Stromal cell of bone marrow (primary cell): ENCODE data around the gene DMRTC2.

Experiments
- DNase-seq: peaks from one replicate; pipeline ENCODE4 v3.0.0-alpha.2; 2012; ENCODE audit warnings: low read depth

DMRTC2 gene

GRCh38 chr19:41845001-41845050 lies at the start of gene DMRTC2:
Gene DMRTC2, plus strand, starts transcription at chr19:41845042. Its CDS starts 2,387 bp downstream, at chr19:41847429.
- DNase-seq = no peak

- DNase-seq = no peak
Measured at GRCh38 chr19:41796362-41796761, 48.5 kb upstream of the DMRTC2 start, which contains the start of gene CEACAM3. Gene CEACAM3, plus strand, starts transcription at chr19:41796587. Its CDS starts 91 bp downstream, at chr19:41796678.

- DNase-seq = no peak
Measured at GRCh38 chr19:41796901-41797300, 47.9 kb upstream of the DMRTC2 start.

GRCh38 chr19:41799444-41800000 lies 45.3 kb upstream of the DMRTC2 start:
- no peak for DNase-seq

- DNase-seq = no peak
Measured at GRCh38 chr19:41801031-41801430, 43.8 kb upstream of the DMRTC2 start.

- DNase-seq = no peak
Measured at GRCh38 chr19:41801792-41802211, 43.0 kb upstream of the DMRTC2 start.

GRCh38 chr19:41802770-41803169 lies 42.1 kb upstream of the DMRTC2 start:
- no peak for DNase-seq

GRCh38 chr19:41804336-41804735 lies 40.5 kb upstream of the DMRTC2 start:
- no peak for DNase-seq

- no peak for DNase-seq
Measured at GRCh38 chr19:41807176-41807575, 37.7 kb upstream of the DMRTC2 start.

GRCh38 chr19:41808663-41809566 lies 35.9 kb upstream of the DMRTC2 start:
- DNase-seq = no peak

GRCh38 chr19:41810301-41810700 lies 34.5 kb upstream of the DMRTC2 start:
- no peak for DNase-seq

GRCh38 chr19:41811036-41811435 lies 33.8 kb upstream of the DMRTC2 start:
- DNase-seq = no peak

- no peak for DNase-seq
Measured at GRCh38 chr19:41811981-41812380, 32.9 kb upstream of the DMRTC2 start.

- no peak for DNase-seq
Measured at GRCh38 chr19:41813911-41814310, 30.9 kb upstream of the DMRTC2 start.

- no peak for DNase-seq
Measured at GRCh38 chr19:41815301-41815700, 29.5 kb upstream of the DMRTC2 start.

- no peak for DNase-seq
Measured at GRCh38 chr19:41816761-41817160, 28.1 kb upstream of the DMRTC2 start.

GRCh38 chr19:41821003-41821735 lies 23.7 kb upstream of the DMRTC2 start:
- no peak for DNase-seq

- DNase-seq = no peak
Measured at GRCh38 chr19:41837981-41838708, 6.7 kb upstream of the DMRTC2 start.

GRCh38 chr19:41839211-41839610 lies 5.6 kb upstream of the DMRTC2 start:
- DNase-seq = no peak

- DNase-seq = no peak
Measured at GRCh38 chr19:41843371-41843770, 1.5 kb upstream of the DMRTC2 start.

GRCh38 chr19:41844601-41845000 lies 241 bp upstream of the DMRTC2 start, which contains the start of gene LYPD4:
Gene LYPD4, minus strand, starts transcription at chr19:41844683. Its CDS starts 5,398 bp downstream, at chr19:41839285.
- no peak for DNase-seq

- no peak for DNase-seq
Measured at GRCh38 chr19:41845051-41845590, 279 bp downstream of the DMRTC2 start.
